DLD1 (cell line): ENCODE measurements around the gene LILRB2.
"Not testable (repeated sequence)": the region's sequence is repeated elsewhere in the genome, so short reads cannot be mapped to it uniquely, and the experiment has no call there.

ENCODE experiments used
- in situ Hi-C: cut with HindIII; loops from 2 replicates; pipeline ENCODE4 v1.10.0; 2017; ENCODE audit warnings: low sequenced_read_pairs

The LILRB2 gene

DNA sequence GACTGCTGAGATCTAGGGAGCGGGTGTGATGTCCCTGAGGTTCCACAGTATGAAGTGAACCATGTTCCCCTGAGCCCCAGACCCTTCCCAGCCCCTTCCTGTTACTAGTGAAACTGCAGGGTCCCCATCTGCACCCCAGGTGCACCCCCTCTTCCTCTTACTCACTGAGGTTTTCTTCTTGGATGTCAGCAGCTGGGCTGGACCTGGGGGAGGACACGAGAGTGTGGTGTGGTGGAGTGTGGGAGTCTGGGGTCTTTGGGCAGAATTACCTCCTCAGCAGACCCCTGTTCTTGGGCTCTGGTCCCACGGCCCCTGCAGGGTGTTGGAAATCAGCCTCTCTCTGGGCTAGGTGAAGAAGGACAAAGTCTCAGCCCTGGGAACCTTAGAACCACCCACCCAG, 35.0 kb downstream of the LILRB2 start:
- in situ Hi-C loops = no loop called here

DNA sequence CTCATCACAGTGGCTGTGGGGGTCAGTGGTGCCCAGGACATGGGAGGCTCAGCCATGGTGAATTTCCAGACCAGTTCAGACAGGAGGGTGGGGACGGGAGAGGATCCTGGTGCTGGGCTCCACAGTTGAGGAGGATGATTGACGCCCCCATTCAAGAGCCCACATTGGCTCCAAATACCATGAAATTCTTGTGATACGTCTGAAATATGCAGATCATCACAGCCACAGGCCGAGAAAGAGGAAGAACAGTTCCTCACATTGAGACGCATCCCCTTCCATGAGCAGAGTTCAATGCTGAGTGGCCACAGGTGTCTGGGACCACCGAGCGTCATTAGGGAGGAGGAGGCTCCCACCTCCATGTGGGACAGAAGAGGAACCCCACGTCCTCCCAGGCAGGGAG, 37.1 kb downstream of the LILRB2 start:
- in situ Hi-C loops = not testable (repeated sequence)

DNA sequence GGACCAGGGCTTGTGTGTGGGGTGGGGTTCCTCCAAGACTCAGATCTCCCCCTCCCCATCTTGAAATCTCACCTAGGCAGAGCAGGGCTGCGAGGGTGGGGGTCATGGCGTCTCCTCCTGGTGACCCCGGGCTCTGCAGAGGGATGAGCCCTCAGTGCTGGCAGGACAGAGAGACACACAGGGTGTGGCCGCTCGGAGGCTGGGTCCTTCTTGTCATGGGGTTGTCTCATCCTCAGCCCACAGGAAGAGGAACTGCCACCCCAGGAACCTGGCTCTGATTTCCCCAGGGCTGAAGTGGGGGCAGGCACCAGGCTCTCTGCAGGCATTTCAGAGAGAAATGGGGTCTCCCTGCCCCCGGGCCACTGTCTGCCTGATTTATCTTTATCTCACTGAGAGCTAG, 38.3 kb downstream of the LILRB2 start, which contains the start of gene LILRA6:
Gene LILRA6, minus strand, starts transcription at position 145 of the 400 bp plus-strand sequence.
- in situ Hi-C loops = not testable (repeated sequence)

DNA sequence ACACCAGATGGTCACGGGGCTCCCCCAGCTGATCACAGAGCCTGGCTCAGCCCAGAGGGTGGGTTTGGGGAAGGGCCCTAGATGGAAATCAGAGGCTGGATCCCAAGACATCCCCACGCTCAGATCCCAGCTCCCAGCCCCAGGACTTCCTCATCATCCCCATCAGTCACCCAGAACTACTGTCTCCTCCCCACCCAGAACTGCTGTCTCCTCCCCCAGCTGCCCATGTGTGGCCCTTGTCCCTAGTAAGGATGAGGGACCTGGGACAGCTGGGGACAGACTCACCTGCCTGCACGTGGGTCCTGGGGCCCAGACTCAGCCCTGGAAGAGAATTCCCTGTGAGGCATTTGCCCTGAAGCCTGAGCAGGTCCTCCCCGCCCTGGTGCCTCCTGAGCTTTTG, 38.7 kb downstream of the LILRB2 start:
- in situ Hi-C loops = not testable (repeated sequence)

DNA sequence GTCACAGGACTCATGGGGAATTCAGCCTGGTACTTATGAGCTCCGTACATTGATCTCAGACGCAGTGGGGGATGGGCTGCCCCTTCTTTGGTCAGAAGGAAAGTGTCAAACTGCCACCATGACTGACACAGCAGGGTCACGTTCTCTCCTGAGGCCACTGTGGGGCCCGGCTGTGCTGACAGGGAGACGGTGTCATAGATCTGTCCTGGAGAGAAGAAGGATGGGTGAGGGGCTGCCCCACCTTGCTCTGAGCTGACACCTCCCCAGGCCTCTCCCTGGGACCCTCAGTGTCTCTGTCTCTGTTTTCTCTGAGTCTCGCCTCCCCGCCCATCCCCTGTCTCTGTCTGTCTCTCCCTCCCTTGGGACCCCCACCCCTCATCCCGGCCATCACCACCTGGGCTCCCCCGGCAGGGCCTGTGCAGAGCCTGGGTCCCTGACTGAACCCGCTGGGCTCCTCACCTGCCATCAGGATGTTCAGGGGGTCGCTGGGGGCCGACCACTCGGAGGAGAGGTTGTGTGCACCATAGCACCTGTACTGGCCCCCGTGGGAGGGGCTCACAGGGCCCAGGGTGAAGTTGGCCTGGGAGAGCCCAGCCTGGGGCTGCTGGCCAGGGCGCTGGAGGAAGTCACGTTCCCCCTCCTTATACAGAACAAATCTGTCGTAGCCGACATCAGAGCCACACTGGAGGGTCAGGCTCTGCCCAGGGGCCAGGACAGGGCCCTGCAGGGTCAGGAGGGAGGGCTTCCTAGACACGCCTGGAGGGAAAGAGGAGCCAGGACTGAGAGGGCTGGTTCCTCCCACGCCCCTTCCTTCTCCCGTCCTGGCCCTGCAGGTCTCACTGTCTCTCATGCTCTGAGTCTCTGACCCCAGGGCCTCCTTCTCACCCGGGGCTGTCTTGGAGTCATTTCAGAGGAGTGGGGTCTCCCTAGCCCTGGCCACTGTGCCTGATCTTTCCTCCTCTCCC, 40.3 kb downstream of the LILRB2 start:
- in situ Hi-C loops = not testable (repeated sequence)

DNA sequence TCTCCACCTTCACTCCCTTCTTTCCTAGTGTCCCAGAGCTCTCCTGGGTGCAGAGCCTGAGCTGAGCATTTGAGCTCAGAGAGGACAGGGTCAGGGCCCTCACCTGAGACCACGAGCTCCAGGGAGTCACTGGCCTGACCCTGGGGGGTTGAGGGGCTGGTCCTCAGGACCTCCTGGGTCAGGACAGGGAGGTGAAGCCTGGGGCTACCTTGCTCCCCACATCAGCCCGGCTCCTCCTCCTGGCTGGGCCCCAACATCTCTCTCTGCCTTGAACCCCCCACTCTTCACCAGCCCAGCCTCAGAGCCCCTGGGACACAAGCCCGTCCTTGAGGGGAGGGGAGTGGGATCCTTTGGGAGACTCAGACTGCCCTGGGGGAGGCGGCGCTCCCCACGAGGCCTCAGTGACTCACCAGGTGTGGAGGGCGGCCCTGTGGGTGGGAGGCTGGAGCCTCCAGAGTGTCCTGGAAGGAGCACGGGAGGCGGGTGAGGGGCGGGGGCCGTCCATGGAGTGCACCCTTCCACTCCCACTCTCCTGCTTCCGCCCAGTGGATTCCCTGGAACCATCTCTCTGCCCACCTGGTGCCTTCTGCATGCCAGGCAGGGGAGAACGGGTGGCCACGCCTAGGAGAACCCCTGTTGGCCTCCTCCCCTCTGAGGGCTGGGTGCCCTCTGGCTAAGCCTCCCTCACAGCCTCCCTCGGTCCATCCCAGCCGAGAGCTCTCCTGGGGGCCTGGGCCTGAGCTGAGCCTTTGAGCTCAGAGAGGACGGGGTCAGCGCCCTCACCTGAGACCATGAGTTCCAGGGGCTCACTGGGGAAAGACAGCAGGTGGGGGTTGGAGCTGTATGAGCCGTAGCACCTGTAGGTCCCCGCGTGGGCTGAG, 41.2 kb downstream of the LILRB2 start:
- in situ Hi-C loops = not testable (repeated sequence)

DNA sequence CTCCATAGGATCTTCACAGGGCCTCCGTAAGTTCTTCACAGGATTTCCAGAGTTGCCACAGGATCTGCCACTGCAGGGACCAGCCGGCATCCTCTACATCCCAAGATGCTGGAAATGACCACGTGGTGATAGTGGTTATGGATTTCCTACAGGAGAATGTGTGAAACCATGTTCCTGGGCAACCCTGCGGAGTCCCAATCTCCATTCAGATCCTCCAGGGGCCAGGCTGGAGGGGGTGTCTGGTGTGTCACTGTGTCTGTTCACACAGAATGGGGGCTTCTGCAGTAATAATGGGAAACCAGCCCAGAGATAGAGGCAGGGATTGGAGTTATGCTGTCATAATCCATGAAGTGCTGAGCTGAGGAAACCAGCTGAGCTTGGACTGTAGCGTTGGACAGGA, 47.0 kb downstream of the LILRB2 start:
- in situ Hi-C loops = no loop called here

DNA sequence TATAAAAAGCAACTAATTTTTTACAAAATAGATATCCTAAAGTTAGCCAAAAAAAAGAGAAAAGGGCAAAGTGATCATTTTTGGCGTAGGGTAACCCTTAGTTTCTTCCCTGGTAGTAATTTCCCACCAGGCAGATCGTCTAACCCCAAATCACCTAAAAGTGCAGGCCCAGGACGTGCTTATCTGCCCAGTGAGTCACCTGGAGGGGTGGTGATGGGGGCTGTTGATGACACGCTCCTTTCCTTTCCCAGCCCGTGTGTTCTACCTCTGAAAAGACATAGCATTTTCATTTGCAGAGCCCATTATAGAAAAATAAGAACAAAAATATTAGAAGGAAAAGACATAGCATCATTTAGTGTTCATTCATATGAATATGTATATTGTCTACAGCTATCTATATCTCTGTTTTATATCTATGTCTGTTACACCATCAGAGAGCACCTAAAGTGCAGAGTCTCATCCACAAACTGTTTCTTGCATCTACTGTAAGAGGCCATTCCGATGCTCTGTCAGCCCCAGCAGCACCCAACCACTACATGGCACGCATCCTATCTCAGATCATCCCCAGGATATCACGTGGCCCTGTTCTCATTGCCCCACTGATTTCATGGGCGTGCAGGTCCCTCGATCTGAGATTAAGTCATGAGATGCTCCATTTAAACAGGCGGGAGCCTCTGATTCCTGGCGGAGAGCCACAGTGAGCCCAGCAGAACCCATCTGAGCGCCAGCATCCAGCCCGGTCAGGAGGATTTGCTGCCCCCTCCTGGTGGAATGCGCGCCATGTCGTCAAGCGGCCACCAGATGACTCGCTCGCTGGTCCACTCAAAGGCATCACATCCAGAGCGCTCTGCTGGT, 49.6 kb downstream of the LILRB2 start:
- in situ Hi-C loops = no loop called here

DNA sequence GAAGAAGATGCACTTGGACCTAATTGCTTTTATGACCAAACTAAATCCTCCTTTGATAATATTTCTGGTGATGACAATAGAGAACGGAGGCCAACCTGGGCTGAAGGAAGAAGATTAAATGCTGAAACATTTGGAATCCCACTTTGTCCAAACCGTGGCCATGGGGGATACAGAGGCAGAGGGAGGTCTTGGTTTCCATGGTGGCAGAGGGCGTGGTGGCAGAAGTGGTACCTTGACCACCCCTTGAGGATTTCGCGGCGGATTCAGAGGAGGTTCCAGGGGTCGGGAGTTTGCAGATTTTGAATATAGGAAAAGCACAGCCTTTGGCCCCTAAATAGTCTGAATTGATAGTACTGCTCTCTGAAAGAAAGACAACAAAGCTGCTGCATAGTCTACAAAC, 50.9 kb downstream of the LILRB2 start:
- in situ Hi-C loops = no loop called here

DNA sequence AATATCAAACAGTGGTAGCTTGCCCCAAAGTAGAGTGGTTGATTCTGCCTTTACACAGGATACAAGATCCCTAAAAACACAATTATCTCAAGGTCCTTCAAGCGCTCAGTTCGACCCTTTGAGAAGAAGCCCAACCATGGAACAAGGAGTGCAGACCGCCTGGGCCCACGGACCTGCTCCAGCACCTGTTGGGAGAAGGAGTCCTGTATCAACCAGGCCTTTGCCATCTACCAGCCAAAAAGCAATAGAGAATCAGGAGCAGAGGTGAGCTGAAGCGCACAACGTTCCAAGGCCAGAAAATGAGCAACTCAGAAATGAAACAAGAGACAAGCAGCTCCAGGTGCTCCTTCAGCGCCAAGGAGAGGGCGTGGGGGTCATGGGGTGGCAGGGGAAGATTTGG, 51.8 kb downstream of the LILRB2 start:
- in situ Hi-C loops = no loop called here

DNA sequence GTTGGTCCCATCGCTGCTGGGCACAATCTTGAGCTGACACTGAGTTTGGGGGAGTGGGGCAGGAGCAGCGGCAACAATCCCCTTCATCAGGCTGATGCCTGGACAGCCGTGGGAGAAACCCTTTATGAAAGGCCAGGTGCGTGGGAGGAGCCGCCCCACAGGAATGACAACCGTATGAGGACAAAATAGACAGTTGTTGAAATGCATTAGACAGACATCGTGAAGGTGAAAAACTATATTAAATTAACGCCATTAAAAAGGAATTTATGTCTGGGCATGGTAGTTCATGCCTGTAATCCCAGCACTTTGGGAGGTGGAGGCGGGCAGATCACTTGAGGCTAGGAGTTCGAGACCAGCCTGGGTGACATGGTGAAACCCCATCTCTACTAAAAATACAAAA, 56.3 kb downstream of the LILRB2 start:
- in situ Hi-C loops = not testable (repeated sequence)

DNA sequence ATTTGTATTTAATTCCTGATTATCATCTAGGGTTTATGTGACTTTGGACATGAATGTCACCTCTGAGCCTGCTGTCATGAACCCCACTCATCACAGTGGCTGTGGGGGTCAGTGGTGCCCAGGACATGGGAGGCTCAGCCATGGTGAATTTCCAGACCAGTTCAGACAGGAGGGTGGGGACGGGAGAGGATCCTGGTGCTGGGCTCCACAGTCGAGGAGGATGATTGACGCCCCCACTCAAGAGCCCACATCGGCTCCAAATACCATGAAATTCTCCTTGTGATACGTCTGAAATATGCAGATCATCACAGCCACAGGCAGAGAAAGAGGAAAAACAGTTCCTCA, 57.0 kb downstream of the LILRB2 start:
- in situ Hi-C loops = not testable (repeated sequence)
